ENCODE results near the gene FJX1.

Gene FJX1

DNA sequence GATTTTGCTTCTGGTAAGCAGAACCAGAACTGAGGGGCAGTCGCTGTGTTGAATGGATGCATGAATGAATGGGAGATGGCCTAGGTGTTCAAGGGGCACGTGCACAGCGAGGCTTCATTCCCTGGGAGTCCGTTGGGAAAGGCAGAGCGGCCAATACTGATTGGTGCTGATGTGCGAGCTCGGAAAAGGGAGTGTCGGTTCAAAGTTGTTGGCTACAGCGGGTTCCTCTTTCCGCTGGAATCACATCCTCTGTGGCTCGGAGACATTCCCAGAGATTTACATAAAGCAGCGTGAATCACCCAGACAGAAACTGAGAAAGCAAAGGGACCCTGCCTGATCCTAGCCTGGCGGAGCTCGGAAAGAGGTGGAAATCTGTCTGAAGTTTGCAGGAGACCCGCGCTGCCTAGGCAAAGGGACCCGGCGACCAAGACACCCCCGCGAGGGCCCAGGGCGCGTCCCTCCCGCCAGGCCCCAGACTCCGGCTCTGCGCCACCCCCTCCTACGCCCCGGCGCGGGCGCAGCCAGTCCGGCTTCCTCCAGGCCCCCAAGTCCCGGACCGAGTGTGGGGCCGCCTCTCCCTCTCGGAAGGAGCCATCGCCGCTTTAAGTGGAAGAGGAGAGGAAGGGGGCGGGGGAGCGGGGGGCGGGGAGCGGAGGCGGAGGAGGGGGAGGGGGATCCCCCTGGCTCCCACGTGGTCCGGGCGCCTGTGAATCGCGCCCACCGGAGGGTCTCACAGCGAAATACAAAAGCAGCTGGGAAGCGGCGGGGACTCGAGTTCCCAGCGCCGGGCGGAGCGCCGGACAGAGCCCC is at the start of gene FJX1:
Gene FJX1, plus strand, starts transcription at position 774 of the 810 bp plus-strand sequence. CDS start 177 bp downstream, outside the sequence.
- DNase-seq: peak; percentile 37

DNA sequence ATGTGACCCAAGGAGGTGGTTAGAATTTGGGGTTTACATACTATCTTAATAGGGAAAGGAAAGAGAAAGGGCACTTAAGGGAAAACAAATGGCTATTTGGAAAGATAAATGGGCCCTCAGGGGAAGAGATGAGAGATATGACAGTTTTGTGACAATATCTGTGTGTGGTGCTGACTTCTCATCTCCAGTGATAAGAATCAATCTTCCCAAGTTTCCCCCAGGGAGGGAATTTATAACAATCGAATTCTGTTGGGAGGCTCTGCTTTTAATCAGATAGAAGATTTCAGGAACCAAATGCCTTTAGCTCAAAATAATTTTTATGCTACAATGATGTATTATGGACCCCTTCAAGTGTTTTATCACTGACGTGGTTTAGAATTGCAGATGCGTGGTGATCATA is 46.6 kb upstream of the FJX1 start:
- DNase-seq: no peak

DNA sequence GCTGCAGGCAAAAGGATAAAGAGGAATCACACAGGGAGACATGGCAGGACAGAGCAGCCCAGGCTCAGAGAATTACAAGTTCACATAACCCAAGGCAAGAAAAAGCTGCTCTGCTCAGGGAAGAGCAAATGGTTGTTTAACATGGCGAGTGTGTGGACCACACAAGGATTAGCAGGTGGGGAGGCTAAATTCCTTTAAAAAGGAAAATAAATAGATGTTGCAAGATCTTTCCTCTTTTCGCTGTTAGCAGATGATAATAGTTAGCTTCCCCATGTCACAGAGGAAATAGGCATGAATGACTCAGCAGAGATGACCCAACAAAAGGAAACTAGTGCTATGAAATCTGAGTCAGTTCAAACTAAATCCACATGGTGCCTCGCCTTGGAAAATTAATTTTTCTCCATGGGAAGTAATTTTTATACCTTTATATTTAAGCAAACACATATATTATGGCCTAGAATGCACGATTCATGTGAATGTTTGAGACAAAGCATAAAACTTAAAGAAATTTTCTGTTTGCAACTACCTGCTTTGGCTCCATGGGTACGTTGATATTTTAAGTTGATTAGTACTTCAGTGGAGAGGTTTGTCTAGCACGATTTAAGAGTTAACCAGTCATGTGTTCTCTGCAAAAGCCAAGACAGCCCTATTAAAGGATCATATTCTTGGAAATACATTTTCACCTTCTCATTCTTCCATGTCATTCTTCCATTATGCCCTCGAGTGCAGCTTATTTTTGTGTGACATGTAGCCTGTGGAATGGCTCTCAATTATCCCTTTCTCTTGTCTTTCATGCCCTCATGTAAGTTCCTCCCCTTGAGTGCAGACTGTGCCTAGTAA is 38.5 kb upstream of the FJX1 start:
- no peak for DNase-seq

DNA sequence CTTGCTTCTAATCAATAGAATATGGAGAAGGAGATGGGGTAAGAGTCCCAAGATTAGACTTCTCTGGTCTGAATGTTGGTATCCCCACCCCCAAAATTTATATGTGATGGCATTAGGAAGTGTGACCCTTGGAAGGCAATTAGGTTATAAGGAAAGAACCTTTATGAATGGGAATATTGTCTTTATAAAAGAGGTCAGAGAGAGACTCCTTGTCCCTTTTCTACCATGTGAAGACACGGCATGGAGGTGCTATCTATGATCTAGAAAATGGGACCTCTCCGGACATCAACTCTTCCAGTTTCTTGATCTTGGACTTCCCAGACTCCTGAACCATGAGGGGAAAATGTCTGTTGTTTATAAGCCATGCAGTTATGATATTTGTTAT is 37.9 kb upstream of the FJX1 start:
- DNase-seq: no peak

DNA sequence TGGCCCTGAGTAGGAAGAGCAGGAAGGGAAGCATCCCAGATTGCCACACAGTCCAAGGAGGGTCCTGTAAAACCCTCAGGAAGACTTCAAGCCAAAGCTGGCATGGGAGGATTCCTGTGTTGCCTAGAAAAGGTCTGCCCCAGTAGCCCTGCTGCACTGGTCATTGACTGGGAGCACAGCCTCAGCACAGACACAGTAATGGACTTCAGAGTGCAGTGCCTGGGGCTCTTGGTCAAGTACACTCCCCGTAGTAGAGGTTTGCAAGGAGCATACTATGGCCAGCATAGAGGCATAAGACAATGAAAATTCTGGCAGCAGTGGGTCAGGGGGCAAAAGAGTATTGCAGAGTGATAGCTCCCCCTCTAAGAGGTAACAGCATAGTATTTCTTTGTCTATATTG is 36.2 kb upstream of the FJX1 start:
- DNase-seq: no peak

- DNase-seq: no peak
Measured at GRCh38 chr11:35583126-35583525, 35.1 kb upstream of the FJX1 start.

DNA sequence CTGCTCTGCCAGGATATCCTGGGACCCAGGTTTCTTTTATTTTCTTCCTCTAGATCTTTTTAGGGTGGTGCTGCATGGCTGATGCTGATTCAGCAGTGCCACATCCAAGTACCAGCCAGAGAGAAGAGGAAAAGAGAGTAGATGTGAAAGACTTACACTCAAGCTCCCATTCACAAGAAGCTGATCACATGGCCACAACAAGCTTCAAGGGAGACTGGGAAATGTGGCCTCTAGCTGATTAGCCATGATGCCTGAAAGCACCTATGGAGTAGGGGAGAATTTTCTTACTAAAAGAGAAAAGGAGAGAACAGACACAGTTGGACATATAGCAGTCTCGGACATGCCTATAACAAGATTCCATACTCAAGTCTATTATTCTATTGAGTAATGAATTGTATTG is 34.4 kb upstream of the FJX1 start:
- no peak for DNase-seq

GRCh38 chr11:35584321-35584720 is 33.9 kb upstream of the FJX1 start:
- DNase-seq: no peak

- DNase-seq: no peak
Measured at GRCh38 chr11:35585416-35585815, 32.8 kb upstream of the FJX1 start.

DNA sequence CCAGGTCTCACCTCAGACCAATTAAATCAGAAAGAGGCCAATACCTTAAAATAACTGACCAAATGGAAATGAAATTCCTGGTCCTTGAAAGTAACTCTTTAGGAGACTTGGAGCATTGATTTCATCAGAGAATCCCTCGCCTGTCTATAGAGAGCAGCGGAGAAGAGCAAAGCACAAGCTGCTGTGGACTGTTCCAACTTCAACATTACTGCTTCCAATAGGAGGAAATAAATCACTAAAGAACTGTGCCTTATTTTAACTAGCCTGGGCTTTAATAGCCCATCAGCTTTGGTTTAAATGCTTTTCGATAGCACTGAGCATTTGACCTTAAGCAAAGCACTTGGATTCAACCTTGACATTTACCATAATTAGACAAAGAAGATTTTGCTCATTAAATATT is 32.0 kb upstream of the FJX1 start:
- DNase-seq: no peak

DNA sequence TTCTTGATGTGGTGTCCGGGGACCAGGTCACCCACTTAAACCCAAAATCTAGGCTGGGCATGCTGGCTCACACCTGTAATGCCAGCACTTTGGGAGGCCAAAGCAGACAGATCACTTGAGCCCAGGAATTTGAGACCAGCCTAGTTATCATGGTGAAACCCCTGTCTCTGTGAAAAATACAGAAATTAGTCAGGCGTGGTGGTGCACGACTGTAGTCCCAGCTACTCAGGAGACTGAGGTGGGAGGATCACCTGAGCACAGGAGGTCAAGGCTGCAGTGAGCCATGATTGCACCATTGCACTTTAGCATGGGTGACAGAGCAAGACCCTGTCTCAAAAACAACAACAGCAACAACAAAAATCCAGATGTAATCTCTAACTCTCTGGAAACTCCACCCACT is 30.3 kb upstream of the FJX1 start:
- no peak for DNase-seq

GRCh38 chr11:35588627-35589026 is 29.6 kb upstream of the FJX1 start:
- no peak for DNase-seq

- no peak for DNase-seq
Measured at GRCh38 chr11:35589281-35589680, 29.0 kb upstream of the FJX1 start.

- DNase-seq: no peak
Measured at GRCh38 chr11:35590412-35590811, 27.8 kb upstream of the FJX1 start.

DNA sequence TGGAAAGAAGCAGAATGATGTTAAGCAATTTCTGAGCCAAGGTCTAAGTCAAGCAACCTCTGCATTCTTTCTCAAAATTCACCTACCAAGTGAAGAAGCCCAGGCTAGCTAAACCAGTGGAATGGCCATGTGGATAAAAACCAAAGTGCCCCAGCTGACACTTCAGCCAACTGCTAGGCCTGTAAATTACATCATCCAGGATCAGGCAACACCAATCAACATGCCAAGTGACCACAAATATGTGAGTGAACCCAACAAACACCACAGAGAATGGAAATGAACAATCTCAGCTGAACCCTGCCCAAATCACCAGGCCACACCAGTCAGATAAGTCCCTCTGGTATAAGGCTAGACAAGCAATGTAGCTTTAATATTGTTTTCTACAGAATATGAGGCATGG is 25.1 kb upstream of the FJX1 start:
- no peak for DNase-seq

DNA sequence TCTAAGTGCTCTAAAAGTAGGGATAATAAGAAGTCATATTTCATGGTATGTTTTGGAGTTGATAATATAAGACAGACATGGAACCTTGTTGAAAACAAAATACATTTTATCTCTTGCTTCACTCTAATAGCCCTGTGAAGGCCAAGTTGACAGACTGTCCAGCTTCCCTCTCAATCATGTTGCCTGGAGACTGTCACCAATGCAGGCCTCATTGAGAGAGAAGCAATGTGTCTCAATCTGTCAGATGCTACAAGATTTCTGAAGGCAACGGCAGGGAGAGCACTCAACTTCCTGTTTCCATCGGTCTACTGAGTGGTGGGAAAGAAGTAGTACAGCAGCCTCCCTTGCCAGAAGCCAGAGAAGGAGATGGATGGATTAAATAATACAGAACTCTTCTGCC is 23.6 kb upstream of the FJX1 start:
- no peak for DNase-seq

DNA sequence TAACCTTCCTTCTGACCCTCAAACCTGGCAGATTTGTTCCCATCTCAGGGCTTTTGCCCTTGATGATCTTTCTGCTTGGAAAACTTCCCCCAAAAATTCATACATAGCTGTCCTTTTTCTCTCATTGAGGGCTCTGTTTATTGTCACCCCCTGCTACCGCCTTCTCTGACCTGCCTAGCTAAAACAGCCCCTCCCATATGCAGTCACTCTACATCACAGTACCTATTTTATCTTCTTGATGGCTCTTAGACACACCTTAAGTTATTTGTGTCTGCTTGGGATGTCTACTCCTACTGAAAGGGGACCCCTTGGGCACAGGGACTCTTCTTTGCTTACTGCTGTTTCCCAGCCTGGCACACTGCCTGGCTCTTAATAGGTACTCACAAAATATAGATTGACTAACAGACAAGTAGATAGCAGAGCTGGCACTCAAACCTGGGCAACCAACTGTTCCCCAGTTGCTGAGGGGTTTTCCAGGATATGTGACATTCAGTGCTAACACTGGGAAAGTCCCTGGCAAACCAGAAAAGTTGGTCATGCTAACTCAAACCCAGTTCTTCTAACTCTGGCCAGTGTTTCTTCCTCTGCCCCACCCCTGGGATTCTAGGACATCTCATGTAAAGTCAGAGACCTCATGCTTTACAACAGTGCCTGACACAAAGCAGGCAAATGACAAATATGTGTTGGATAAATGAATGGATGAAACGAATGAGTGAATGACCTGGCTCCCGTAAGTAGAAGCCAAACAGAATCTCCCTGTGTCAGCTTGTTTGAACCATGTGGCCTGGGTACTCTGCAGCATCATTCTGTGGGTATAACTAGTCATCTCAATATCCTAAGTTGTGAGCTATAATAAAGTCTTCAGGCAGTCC is 19.8 kb upstream of the FJX1 start:
- DNase-seq: no peak

DNA sequence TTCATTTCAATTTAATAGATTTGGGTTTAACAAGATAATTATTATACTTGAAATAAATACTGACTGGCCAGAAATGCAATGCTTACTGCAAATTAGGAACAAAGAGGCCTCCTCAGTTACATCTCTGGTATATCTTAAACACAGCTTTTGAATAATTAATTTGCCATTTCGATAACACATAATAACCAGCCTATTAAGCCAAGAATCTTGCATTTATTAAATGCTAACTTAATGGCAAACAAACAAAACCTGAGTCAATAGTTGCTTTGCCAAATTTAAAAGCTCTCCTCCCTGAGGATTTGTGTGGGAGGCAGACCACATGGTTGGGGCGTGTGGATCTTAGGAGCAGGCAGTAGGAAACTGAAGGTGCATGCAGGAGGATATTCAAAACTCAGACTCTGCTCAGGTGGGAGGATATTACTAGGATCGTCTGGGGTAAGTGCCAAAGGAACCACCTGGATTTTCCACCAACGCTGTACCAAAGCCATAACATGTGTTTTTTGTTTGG is 17.9 kb upstream of the FJX1 start:
- DNase-seq: no peak

DNA sequence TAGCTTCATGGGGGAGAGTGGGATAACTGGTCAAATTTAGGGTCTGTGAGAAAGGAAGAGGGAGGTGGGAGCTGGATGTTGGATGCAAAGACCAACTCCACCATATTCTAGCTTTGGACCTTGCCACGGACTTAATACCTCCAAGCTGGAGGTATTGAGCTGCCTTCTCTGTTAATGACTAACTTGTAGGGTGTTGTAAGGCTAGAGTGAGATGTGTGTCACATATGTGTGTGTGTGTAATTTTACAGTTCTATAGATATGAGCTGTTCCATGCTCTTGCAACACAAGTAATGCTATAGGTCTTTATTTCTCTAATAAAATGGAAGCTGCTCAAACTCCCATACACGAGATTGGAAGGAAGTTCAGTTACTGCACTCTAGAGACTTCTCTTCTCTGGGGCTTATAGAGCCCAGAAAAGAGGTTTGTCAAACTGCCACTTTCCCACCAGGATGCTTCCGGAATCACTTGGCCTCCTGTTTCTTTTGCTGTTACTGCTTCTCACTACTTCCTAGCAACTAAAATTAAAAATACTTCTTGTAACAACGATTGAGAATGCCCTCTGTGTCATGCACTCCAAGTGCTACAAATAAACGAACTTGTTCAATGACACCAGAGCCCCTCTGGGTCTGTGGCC is 16.0 kb upstream of the FJX1 start:
- no peak for DNase-seq

- no peak for DNase-seq
Measured at GRCh38 chr11:35602979-35603378, 15.3 kb upstream of the FJX1 start.

DNA sequence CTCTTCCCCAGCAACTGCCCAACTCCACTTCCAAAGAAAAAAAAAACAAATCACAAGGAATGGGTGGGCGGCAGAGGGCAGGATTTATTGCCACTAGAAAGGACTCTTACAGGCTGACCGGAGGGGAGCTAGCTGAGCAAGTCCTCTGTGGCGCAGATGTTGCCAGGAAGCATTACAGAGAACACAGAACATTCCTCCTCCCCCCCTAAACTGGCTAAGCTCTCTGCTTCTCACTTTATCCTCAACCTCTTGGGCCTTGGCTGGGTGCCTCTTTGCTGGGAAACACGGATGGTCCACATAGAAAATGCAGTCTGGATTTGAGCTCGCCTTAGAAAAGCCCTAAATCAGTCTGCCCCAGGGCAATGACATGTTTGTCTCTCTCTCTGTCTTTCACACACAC is 12.6 kb upstream of the FJX1 start:
- peak; percentile 9 for DNase-seq

DNA sequence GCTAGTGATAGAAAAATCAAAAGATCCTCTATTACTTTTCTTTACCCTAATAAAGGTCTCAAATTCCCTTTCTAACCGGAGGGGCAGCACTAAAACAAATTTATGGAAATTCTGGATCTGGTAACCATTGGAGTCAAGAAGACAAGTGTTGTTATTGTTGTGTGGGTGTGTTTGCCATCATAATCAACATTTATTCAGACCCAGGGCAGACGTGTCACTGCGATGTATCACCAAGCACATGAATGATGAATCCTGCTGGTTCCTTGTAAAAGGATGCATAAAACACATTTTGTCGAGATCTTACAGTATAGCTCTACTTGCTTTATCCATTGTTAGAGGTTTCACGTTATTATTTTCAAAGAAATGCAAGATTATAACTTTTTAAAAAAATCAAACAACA is 12.1 kb upstream of the FJX1 start:
- DNase-seq: no peak

- no peak for DNase-seq
Measured at GRCh38 chr11:35608502-35608901, 9.8 kb upstream of the FJX1 start.

Data from SHP77 treated with DMSO at 0.1 percent for 48 hours (cell line).